ENCODE measurements around the gene IGSF6. TPM values are rescaled to one million over a fixed set of nuclear protein-coding genes. Genes with fewer than 3 reads are reported as not detected.

IGSF6 gene
- total and polyA plus RNA-seq, 2 donors from 2014 or later: 1.1 to 8.1 TPM

DNA sequence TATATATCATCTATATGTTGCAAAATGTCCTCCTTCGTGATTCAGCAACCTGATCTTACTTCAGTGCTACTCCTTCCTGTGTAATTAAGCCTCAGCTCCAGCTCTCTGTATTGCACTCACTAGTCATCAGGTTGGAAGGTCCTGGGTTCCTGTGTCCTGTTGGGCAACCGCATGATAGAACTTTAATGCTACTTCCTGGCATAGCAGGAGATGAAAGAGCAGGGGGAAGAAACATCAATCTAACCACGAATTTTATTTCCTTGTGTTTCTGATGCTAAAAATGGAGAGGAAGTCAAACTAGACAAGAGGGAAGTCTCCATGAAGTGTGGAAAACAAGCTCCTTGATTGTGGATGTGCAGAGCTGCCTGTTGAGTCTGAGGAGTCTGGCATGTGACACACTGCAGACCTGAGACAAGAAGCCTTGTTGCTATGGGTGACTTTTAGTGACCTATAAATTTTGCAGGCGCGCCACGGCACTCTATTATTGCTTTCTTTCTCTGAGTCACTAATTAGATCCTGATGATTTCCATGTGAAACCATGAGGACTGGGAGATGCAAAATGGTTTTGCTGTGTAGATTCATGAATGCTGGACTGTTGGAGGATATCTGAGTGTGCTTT is 25.6 kb downstream of the IGSF6 start:
- Histone ChIP-seq H3K27me3 (ENCODE audit: control insufficient read depth, insufficient read depth, low read length) (no peaks in the 10 kb centered on the region), H3K9ac (ENCODE audit: low read length in 3 of 3) (no peak overlapping the region), H3K4me1 (ENCODE audit: control insufficient read depth in 2 of 3, insufficient read depth in 2 of 3, low read depth in 1 of 3, low read length in 3 of 3) (peaks cover 0 to 37% (median 16%) of the 10 kb centered on the region in 3 donors), H3K36me3 (ENCODE audit: control insufficient read depth in 2 of 3, insufficient read depth in 3 of 3, low read length in 3 of 3) (peaks cover 0 to 3% (median 0%) of the 10 kb centered on the region in 3 donors), H3K4me3 (ENCODE audit: low read length in 3 of 3) (no peak overlapping the region), H3K9me3 (ENCODE audit: control insufficient read depth in 2 of 3, insufficient read depth in 1 of 3, low read length in 3 of 3) (no peaks in the 10 kb centered on the region), H3K27ac (ENCODE audit: low read depth in 2 of 2, low read length in 2 of 2) (peak overlapping the region; percentile 40 to 76)
- intact Hi-C loops (cut with DNase I): no loop called here
- peak in 4 of 5 donors; percentile 36 to 64 (median 56) for DNase-seq
- no peak for FAIRE-seq
- TF ChIP-seq CTCF (IDR thresholded peaks at IDR 0.05; ENCODE audit: borderline replicate concordance, extremely low read depth, insufficient read depth): no peak

- intact Hi-C loops (cut with DNase I): no loop called here
These were observed 27.4 kb downstream of the IGSF6 start for GRCh38 chr16:21625026-21625425.

GRCh38 chr16:21622545-21622944 is 29.9 kb downstream of the IGSF6 start:
- no peak for FAIRE-seq
- Histone ChIP-seq H3K9me3 (ENCODE audit: control insufficient read depth in 2 of 3, insufficient read depth in 1 of 3, low read length in 3 of 3) (no peaks in the 10 kb centered on the region), H3K4me3 (ENCODE audit: low read length in 3 of 3) (no peak overlapping the region), H3K4me1 (ENCODE audit: control insufficient read depth in 2 of 3, insufficient read depth in 2 of 3, low read depth in 1 of 3, low read length in 3 of 3) (peaks cover 0 to 35% (median 20%) of the 10 kb centered on the region in 3 donors), H3K27me3 (ENCODE audit: control insufficient read depth, insufficient read depth, low read length) (no peaks in the 10 kb centered on the region), H3K27ac (ENCODE audit: low read depth in 2 of 2, low read length in 2 of 2) (no peak overlapping the region), H3K9ac (ENCODE audit: low read length in 3 of 3) (no peak overlapping the region), H3K36me3 (ENCODE audit: control insufficient read depth in 2 of 3, insufficient read depth in 3 of 3, low read length in 3 of 3) (peaks cover 0 to 10% (median 2%) of the 10 kb centered on the region in 3 donors)
- TF ChIP-seq CTCF (IDR thresholded peaks at IDR 0.05; ENCODE audit: borderline replicate concordance, extremely low read depth, insufficient read depth): no peak
- intact Hi-C loops (cut with DNase I): no loop called here
- DNase-seq: no peak

More at GRCh38 chr16:21625026-21625425, 27.4 kb downstream of the IGSF6 start:
- peak in 2 of 5 donors; percentile 59 to 65 for DNase-seq
- H3K4me3 ChIP-seq (ENCODE audit: low read length in 3 of 3): peak overlapping the region in 1 of 3 donors; percentile 7
- H3K9ac ChIP-seq (ENCODE audit: low read length in 3 of 3): no peak overlapping the region
- peaks cover 0 to 36% (median 18%) of the 10 kb centered on the region in 3 donors for H3K4me1 ChIP-seq (ENCODE audit: control insufficient read depth in 2 of 3, insufficient read depth in 2 of 3, low read depth in 1 of 3, low read length in 3 of 3)
- peak; percentile 84 for FAIRE-seq
- peak overlapping the region; percentile 28 to 45 for H3K27ac ChIP-seq (ENCODE audit: low read depth in 2 of 2, low read length in 2 of 2)
- no peaks in the 10 kb centered on the region for H3K27me3 ChIP-seq (ENCODE audit: control insufficient read depth, insufficient read depth, low read length)
- no peak for TF ChIP-seq CTCF (IDR thresholded peaks at IDR 0.05; ENCODE audit: borderline replicate concordance, extremely low read depth, insufficient read depth)
- no peaks in the 10 kb centered on the region for H3K9me3 ChIP-seq (ENCODE audit: control insufficient read depth in 2 of 3, insufficient read depth in 1 of 3, low read length in 3 of 3)
- peaks cover 0 to 3% (median 0%) of the 10 kb centered on the region in 3 donors for H3K36me3 ChIP-seq (ENCODE audit: control insufficient read depth in 2 of 3, insufficient read depth in 3 of 3, low read length in 3 of 3)
